Stimulated activated effector memory CD8-positive, alpha-beta T cell treated with anti-CD3 and anti-CD28 coated beads, Interleukin-12 subunit alpha, Interleukin-12 subunit beta, amount 100 ng/mL, for 72 hours (primary cell): ENCODE measurements around the gene SIRPB2.
"Not testable (repeated sequence)": the region's sequence is repeated elsewhere in the genome, so short reads cannot be mapped to it uniquely, and the experiment has no call there.

Experiments
- ATAC-seq: fragments of 150-1000 bp; cut with Tn5 transposase; 2 replicates; pipeline ENCODE4 v1.10.0; 2021
- DNase-seq, 2 donors: peaks; one replicate each; pipeline ENCODE4 v3.0.0; 2021 to 2022; ENCODE audit warnings: low spot score in 2 of 2
- H3K27ac Mint-ChIP-seq: one replicate; pipeline ENCODE4 v1.8.0; 2022; ENCODE audit warnings: mild to moderate bottlenecking, mixed read lengths
- H3K36me3 Mint-ChIP-seq: one replicate; pipeline ENCODE4 v1.8.0; 2022; ENCODE audit warnings: mild to moderate bottlenecking, mixed read lengths
- H3K4me1 Mint-ChIP-seq: one replicate; pipeline ENCODE4 v1.8.0; 2022; ENCODE audit warnings: mixed read lengths
- H3K4me3 Mint-ChIP-seq: one replicate; pipeline ENCODE4 v1.8.0; 2022; ENCODE audit warnings: mild to moderate bottlenecking, mixed read lengths
- H3K9me3 Mint-ChIP-seq: one replicate; pipeline ENCODE4 v1.8.0; 2022; ENCODE audit warnings: mixed read lengths

Gene SIRPB2

GRCh38 chr20:1509237-1509636 is 18.0 kb upstream of the SIRPB2 start:
- no peak for DNase-seq
- H3K4me3 Mint-ChIP-seq = no peak overlapping the region
- peaks cover 4% of the 10 kb centered on the region for H3K9me3 Mint-ChIP-seq
- no peak overlapping the region for H3K27ac Mint-ChIP-seq
- no peak for ATAC-seq
- no peaks in the 10 kb centered on the region for H3K36me3 Mint-ChIP-seq
- H3K4me1 Mint-ChIP-seq = no peaks in the 10 kb centered on the region

- Mint-ChIP-seq H3K4me3 (no peak overlapping the region), H3K4me1 (peaks cover 2% of the 10 kb centered on the region), H3K27ac (no peak overlapping the region), H3K36me3 (no peaks in the 10 kb centered on the region), H3K9me3 (peaks cover 4% of the 10 kb centered on the region)
- no peak for DNase-seq
- ATAC-seq = no peak
Measured at GRCh38 chr20:1508574-1508973, 17.4 kb upstream of the SIRPB2 start.

GRCh38 chr20:1507276-1507675 is 16.1 kb upstream of the SIRPB2 start:
- DNase-seq (no peak), ATAC-seq (no peak)
- Mint-ChIP-seq H3K27ac (no peak overlapping the region), H3K36me3 (no peaks in the 10 kb centered on the region), H3K9me3 (no peaks in the 10 kb centered on the region), H3K4me1 (peaks cover 8% of the 10 kb centered on the region), H3K4me3 (no peak overlapping the region)

GRCh38 chr20:1505871-1506270 is 14.7 kb upstream of the SIRPB2 start:
- H3K4me3 Mint-ChIP-seq = no peak overlapping the region
- DNase-seq (no peak), ATAC-seq (no peak)
- H3K4me1 Mint-ChIP-seq = peaks cover 8% of the 10 kb centered on the region
- H3K9me3 Mint-ChIP-seq = no peaks in the 10 kb centered on the region
- no peak overlapping the region for H3K27ac Mint-ChIP-seq
- H3K36me3 Mint-ChIP-seq = no peaks in the 10 kb centered on the region

GRCh38 chr20:1505361-1505760 is 14.1 kb upstream of the SIRPB2 start:
- H3K9me3 Mint-ChIP-seq = no peaks in the 10 kb centered on the region
- DNase-seq (no peak), ATAC-seq (no peak)
- no peaks in the 10 kb centered on the region for H3K36me3 Mint-ChIP-seq
- H3K4me3 Mint-ChIP-seq = no peak overlapping the region
- no peak overlapping the region for H3K27ac Mint-ChIP-seq
- H3K4me1 Mint-ChIP-seq = peaks cover 8% of the 10 kb centered on the region

GRCh38 chr20:1503564-1504227 is 12.5 kb upstream of the SIRPB2 start:
- peak; percentile 98 for ATAC-seq
- H3K9me3 Mint-ChIP-seq = no peaks in the 10 kb centered on the region
- H3K4me3 Mint-ChIP-seq = no peak overlapping the region
- H3K27ac Mint-ChIP-seq = no peak overlapping the region
- H3K36me3 Mint-ChIP-seq = no peaks in the 10 kb centered on the region
- H3K4me1 Mint-ChIP-seq = peaks cover 8% of the 10 kb centered on the region
- DNase-seq = peak; percentile 51 to 79

GRCh38 chr20:1500496-1500895 is 9.3 kb upstream of the SIRPB2 start:
- no peak for DNase-seq
- H3K4me1 Mint-ChIP-seq = peaks cover 8% of the 10 kb centered on the region
- H3K4me3 Mint-ChIP-seq = no peak overlapping the region
- H3K27ac Mint-ChIP-seq = no peak overlapping the region
- H3K9me3 Mint-ChIP-seq = no peaks in the 10 kb centered on the region
- H3K36me3 Mint-ChIP-seq = no peaks in the 10 kb centered on the region
- no peak for ATAC-seq

GRCh38 chr20:1499528-1500420 is 8.6 kb upstream of the SIRPB2 start:
- Mint-ChIP-seq H3K4me1 (peaks cover 8% of the 10 kb centered on the region), H3K36me3 (no peaks in the 10 kb centered on the region), H3K9me3 (no peaks in the 10 kb centered on the region), H3K27ac (no peak overlapping the region), H3K4me3 (no peak overlapping the region)
- no peak for DNase-seq
- ATAC-seq = no peak

- ATAC-seq, H3K9me3 Mint-ChIP-seq, H3K36me3 Mint-ChIP-seq, H3K4me1 Mint-ChIP-seq, DNase-seq, H3K4me3 Mint-ChIP-seq, H3K27ac Mint-ChIP-seq: not testable (repeated sequence)
Measured at GRCh38 chr20:1497371-1497770, 6.2 kb upstream of the SIRPB2 start.

- Mint-ChIP-seq H3K27ac (no peak overlapping the region), H3K36me3 (no peaks in the 10 kb centered on the region), H3K9me3 (no peaks in the 10 kb centered on the region), H3K4me3 (no peak overlapping the region), H3K4me1 (no peaks in the 10 kb centered on the region)
- DNase-seq (no peak), ATAC-seq (no peak)
Measured at GRCh38 chr20:1496930-1497329, 5.7 kb upstream of the SIRPB2 start.

- DNase-seq = no peak
- ATAC-seq = no peak
- Mint-ChIP-seq H3K27ac (no peak overlapping the region), H3K4me1 (no peaks in the 10 kb centered on the region), H3K9me3 (no peaks in the 10 kb centered on the region), H3K4me3 (no peak overlapping the region), H3K36me3 (no peaks in the 10 kb centered on the region)
Measured at GRCh38 chr20:1494436-1494835, 3.2 kb upstream of the SIRPB2 start.

GRCh38 chr20:1493536-1493935 is 2.3 kb upstream of the SIRPB2 start:
- Mint-ChIP-seq H3K9me3 (no peaks in the 10 kb centered on the region), H3K4me1 (no peaks in the 10 kb centered on the region), H3K27ac (no peak overlapping the region), H3K4me3 (no peak overlapping the region), H3K36me3 (no peaks in the 10 kb centered on the region)
- ATAC-seq (no peak), DNase-seq (no peak)

GRCh38 chr20:1491860-1492642 is 831 bp upstream of the SIRPB2 start:
- H3K4me3 Mint-ChIP-seq = no peak overlapping the region
- no peak for DNase-seq
- H3K27ac Mint-ChIP-seq = no peak overlapping the region
- no peaks in the 10 kb centered on the region for H3K36me3 Mint-ChIP-seq
- H3K4me1 Mint-ChIP-seq = no peaks in the 10 kb centered on the region
- no peak for ATAC-seq
- H3K9me3 Mint-ChIP-seq = no peaks in the 10 kb centered on the region

- H3K4me1 Mint-ChIP-seq = no peaks in the 10 kb centered on the region
- DNase-seq = no peak
- no peak overlapping the region for H3K27ac Mint-ChIP-seq
- no peak overlapping the region for H3K4me3 Mint-ChIP-seq
- no peaks in the 10 kb centered on the region for H3K9me3 Mint-ChIP-seq
- no peaks in the 10 kb centered on the region for H3K36me3 Mint-ChIP-seq
- no peak for ATAC-seq
Measured at GRCh38 chr20:1490643-1491195, 501 bp downstream of the SIRPB2 start.

- DNase-seq = no peak
- no peak overlapping the region for H3K27ac Mint-ChIP-seq
- H3K4me1 Mint-ChIP-seq = no peaks in the 10 kb centered on the region
- H3K4me3 Mint-ChIP-seq = no peak overlapping the region
- no peaks in the 10 kb centered on the region for H3K36me3 Mint-ChIP-seq
- no peaks in the 10 kb centered on the region for H3K9me3 Mint-ChIP-seq
- ATAC-seq = no peak
Measured at GRCh38 chr20:1489764-1490436, 1.3 kb downstream of the SIRPB2 start.
